Stimulated activated CD4-positive, alpha-beta T cell treated with anti-CD3 and anti-CD28 coated beads, Interleukin-12 subunit alpha, Interleukin-12 subunit beta, amount 100 ng/mL, for 4 hours (primary cell): Measurements from ENCODE around the gene UGT2B10.
"Not testable (repeated sequence)": the region's sequence is repeated elsewhere in the genome, so short reads cannot be mapped to it uniquely, and the experiment has no call there.

ENCODE experiments used
- DNase-seq: peaks from one replicate; pipeline ENCODE4 v3.0.0-alpha.2; 2020

UGT2B10 gene

DNA sequence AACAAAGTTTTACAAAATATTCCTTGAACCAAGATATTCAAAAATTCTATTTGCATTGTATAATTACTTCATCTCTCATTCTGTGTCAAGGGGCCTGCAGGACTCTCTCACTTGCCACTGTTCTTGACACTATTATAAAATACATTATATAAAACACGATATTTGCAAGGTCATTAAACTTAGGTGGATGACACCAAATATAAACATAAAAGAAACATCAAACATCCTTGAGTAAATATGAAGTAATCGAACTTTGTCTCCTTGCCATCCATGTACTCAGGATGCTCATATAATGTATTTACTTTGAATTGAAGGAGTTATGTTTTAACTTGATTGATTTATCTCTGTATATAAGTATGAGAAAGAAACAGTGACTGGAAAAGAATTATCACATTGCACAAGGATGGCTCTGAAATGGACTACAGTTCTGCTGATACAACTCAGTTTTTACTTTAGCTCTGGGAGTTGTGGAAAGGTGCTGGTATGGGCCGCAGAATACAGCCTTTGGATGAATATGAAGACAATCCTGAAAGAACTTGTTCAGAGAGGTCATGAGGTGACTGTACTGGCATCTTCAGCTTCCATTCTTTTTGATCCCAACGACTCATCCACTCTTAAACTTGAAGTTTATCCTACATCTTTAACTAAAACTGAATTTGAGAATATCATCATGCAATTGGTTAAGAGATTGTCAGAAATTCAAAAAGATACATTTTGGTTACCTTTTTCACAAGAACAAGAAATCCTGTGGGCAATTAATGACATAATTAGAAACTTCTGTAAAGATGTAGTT, at the start of gene UGT2B10:
Gene UGT2B10, plus strand, starts transcription at position 378 of the 793 bp plus-strand sequence. Its CDS starts 26 bp downstream, at position 404.
- DNase-seq = not testable (repeated sequence)

DNA sequence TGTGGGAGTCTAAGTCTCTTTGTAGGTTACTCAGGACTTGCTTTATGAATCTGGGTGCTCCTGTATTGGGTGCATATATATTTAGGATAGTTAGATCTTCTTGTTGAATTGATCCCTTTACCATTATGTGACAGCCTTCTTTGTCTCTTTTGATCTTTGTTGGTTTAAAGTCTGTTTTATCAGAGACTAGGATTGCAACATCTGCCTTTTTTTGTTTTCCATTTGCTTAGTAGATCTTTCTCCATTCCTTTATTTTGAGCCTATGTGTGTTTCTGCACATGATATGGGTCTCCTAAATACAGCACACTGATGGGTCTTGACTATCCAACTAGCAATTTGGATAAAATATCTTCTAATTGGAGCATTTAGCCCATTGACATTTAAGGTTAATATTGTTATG, 44.0 kb upstream of the UGT2B10 start:
- not testable (repeated sequence) for DNase-seq

DNA sequence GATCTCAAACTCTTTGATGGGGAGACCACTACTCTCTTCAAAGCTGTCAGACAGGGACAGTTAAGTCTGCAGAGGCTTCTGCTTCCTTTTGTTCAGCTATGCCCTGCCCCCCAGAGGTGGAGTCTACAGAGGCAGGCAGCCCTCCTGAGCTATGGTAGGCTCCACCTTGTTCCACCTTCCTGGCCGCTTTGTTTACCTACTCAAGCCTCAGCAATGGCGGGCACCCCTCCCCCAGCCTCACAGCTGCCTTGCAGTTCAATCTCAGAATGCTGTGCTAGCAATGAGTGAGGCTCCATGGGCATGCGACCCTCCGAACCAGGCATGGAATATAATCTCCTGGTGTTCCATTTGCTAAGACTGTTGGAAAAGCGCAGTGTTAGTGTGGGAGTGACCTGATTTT, 42.1 kb upstream of the UGT2B10 start:
- DNase-seq = no peak

DNA sequence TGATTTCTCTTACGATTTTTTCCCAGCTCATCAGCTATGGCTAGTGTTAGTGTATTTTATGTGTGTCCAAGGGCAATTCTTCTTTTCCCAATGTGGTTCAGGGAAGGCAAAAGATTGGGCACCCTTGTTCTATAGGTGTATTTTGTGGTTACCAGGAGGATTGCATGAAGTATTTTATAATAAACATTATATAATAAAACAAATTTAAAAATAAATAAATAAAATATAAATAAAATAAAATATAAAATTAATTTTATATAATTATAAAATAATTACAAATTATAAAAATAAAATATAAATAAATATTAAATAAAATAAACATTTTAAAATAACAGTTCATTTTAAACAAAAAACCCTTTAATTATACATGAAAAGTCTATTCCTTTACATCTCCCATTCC, 35.6 kb upstream of the UGT2B10 start:
- DNase-seq = no peak

- DNase-seq = no peak
Observed at GRCh38 chr4:68797048-68797447, 18.7 kb upstream of the UGT2B10 start.

- no peak for DNase-seq
Observed at GRCh38 chr4:68797618-68798017, 18.2 kb upstream of the UGT2B10 start.

DNA sequence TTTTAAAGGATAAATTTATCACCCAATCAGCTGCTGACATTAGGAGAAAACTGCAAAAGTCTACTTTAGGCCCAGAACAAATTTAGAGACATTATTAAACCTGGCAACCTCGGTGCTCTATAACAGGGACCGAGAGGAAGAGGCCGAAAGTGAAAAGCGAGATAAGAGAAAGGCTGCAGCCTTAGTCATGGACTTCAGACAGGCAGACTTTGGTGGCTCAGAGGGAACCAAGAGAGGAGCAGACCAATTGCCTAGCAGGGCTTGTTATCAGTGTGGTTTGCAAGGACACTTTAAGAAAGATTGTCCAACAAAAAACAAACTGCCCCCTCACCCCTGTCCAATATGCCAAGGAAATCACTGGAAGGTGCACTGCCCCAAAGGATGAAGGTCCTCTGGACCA, 12.8 kb upstream of the UGT2B10 start:
- DNase-seq = no peak

DNA sequence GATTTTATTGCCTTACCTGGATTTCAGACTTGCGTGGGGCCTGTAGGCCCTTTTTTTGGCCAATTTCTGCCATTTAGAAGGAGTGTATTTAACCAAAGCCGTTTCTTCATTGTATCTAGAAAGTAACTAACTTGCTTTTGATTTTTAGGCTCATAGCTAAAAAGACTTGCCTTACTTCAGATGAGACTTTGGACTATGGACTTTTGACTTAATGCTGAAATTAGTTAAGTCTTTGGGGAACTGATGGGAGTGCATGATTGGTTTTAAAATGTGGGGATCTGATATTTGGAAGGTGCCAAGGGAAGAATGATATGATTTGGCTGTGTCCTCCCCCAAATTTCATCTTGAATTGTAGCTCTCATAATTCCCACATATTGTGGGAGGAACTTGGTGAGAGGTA, 7.7 kb upstream of the UGT2B10 start:
- no peak for DNase-seq

- DNase-seq = no peak
Observed at GRCh38 chr4:68810919-68811318, 4.9 kb upstream of the UGT2B10 start.

DNA sequence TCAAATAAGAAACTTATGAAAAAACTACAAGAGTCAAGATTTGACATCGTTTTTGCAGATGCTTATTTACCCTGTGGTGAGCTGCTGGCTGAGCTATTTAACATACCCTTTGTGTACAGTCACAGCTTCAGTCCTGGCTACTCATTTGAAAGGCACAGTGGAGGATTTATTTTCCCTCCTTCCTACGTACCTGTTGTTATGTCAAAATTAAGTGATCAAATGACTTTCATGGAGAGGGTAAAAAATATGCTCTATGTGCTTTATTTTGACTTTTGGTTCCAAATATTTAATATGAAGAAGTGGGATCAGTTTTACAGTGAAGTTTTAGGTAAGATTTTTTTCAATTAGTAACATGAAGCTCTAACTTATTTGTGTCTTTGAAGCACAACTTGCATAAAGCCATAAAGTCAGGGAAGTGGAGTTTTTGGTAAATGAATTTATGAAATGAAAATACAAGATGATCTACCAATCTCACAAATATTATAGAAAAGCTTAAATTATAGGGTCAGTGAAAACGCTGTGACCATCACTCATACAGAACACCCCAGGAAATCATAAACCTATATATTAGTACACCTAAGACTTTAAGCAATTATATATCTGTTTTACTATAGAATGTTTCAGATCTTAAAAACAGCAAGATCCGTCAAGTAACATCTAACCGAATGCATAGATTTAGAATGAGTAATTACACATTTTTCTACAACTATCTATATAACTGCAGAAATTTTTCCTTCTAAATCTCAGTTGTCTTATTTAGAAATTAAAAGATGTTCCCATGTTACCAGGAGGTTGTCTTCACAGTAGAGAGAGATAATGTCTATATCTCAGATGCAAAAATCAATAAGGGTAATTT, 844 bp downstream of the UGT2B10 start:
- not testable (repeated sequence) for DNase-seq

DNA sequence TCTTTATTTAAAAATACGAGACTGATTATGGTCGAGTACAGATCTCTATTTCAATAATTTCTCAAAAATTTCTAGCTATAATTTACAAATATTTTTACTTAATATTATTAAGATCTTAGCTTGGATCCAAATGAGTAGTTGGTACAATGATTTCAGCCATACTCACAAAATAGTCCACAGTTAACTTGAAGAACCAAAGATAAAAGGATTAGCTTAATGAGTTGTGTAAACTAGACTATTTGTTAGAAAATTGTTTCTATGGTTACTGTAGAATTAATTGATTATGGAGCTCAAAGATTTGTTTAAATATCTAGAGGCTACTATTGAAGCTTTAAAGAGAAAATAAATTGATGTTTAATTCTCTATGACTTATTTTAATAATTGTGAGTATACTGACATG, 1.6 kb downstream of the UGT2B10 start:
- no peak for DNase-seq

DNA sequence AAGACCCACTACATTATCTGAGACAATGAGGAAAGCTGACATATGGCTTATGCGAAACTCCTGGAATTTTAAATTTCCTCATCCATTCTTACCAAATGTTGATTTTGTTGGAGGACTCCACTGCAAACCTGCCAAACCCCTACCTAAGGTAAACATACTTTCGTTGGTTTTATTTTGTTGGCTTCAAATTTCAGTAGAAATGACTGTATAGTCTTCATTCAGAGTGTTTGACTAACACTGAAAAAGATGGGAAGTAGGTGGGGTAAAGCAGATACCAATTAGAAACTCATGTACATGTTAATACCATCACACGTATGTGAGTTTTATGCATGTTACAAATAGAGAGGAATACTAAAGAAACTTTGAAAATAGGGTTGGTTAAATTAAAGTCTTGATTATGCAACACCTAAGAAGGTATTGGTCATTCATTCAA, 2.3 kb downstream of the UGT2B10 start:
- DNase-seq = not testable (repeated sequence)

GRCh38 chr4:68831642-68832041, 15.8 kb downstream of the UGT2B10 start:
- no peak for DNase-seq

DNA sequence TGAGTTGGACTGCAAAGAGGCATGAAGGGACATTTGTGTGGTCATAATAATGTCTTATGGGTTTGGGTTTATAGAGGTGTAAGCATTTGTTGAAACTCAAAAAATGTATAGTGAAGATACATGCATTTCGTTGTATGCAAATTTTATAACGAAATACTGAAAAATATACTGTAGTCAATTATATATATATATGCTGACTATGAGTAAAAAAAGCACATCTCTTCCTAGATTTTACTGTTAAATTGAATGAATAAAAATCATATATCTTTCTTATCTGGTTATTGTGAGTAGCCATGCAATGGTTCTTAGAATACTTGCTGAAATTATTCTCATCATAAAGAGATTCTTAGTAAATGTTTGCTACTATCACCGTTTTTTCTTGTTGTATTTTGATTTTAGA, 34.5 kb downstream of the UGT2B10 start:
- no peak for DNase-seq

- DNase-seq = no peak
Observed at GRCh38 chr4:68855771-68856170, 40.0 kb downstream of the UGT2B10 start.

GRCh38 chr4:68858039-68858438, 42.2 kb downstream of the UGT2B10 start:
- DNase-seq = no peak

DNA sequence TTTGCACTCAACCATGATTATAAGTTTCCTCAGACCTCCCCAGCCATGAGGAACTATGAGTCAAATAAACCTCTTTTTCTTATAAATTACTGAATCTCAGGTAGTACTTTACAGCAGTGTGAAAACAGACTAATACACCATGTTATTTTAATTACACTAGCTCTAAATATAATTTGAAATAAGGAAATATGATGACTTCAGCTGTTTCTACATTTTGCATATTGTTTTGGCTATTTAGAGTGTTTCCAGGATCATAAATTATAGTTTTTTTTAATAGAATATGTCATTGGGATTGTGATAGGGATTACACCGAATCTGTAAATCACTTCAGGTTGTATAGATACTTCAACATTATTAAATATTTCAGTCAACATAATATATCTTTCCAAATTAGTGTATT, 43.9 kb downstream of the UGT2B10 start:
- DNase-seq = no peak

- no peak for DNase-seq
Observed at GRCh38 chr4:68861057-68861456, 45.3 kb downstream of the UGT2B10 start.

- DNase-seq = no peak
Observed at GRCh38 chr4:68864438-68865187, 48.8 kb downstream of the UGT2B10 start.

DNA sequence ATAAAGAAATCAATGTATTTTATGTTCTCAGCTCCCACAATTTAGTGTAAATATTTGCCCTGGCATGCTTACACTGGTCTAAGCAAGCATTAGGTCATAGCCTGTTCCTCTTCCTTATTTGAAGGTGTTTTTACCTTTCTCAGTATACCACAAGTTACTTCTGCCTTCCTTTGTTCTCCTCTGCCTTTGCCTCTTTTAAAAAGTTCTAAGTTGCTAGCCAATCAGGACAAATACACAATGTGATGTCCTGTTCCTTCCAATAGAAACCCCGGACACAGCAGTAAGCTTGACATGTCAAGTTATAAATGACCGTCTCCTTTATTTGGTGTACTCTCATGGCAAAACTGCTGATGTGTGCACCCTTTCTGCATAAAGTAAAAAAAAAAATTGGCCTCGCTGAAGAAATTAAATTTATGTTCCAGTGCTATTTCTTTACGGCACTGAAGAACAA, 49.4 kb downstream of the UGT2B10 start:
- no peak for DNase-seq

GRCh38 chr4:68865760-68866159, 50.0 kb downstream of the UGT2B10 start:
- DNase-seq = no peak

GRCh38 chr4:68869274-68869773, 53.5 kb downstream of the UGT2B10 start:
- DNase-seq = no peak
